WERI-Rb-1 (cell line): Measurements from ENCODE around the gene SNX6.
A peak's percentile ranks its signal among the peaks of the same experiment; 100 is the strongest.
"Not testable (repeated sequence)": the region's sequence is repeated elsewhere in the genome, so short reads cannot be mapped to it uniquely, and the experiment has no call there.

Experiments used
- DNase-seq: peaks from one replicate; pipeline ENCODE4 v3.0.0-alpha.2; 2020
- H3K27ac ChIP-seq: fragments of 250-450 bp; sonication (Bioruptor Pico); 2 replicates; pipeline ENCODE4 v1.5.1; 2020; ENCODE audit warnings: mild to moderate bottlenecking, moderate library complexity
- H3K27me3 ChIP-seq: fragments of 250-450 bp; sonication (Bioruptor Pico); 2 replicates; pipeline ENCODE4 v1.5.1; 2021; ENCODE audit warnings: mild to moderate bottlenecking, low read depth, moderate library complexity; ENCODE audit not compliant: insufficient read depth, severe bottlenecking
- H3K36me3 ChIP-seq: fragments of 250-450 bp; sonication (Bioruptor Pico); 2 replicates; pipeline ENCODE4 v1.5.1; 2020; ENCODE audit warnings: mild to moderate bottlenecking, moderate library complexity
- H3K4me3 ChIP-seq: 2 replicates; pipeline ENCODE4 v1.5.1; 2011; ENCODE audit warnings: low read depth, mild to moderate bottlenecking, control low read depth, low read length
- H3K9me3 ChIP-seq: fragments of 250-450 bp; sonication (Bioruptor Pico); 2 replicates; pipeline ENCODE4 v1.5.1; 2021; ENCODE audit warnings: mild to moderate bottlenecking, moderate library complexity; ENCODE audit not compliant: severe bottlenecking
- TF ChIP-seq, protein P1 (sequence below): IDR thresholded peaks from 2 replicates; pipeline ENCODE4 v1.5.1; 2011; ENCODE audit warnings: low read depth, mild to moderate bottlenecking, control low read depth, inconsistent platforms, low read length

Gene SNX6

DNA sequence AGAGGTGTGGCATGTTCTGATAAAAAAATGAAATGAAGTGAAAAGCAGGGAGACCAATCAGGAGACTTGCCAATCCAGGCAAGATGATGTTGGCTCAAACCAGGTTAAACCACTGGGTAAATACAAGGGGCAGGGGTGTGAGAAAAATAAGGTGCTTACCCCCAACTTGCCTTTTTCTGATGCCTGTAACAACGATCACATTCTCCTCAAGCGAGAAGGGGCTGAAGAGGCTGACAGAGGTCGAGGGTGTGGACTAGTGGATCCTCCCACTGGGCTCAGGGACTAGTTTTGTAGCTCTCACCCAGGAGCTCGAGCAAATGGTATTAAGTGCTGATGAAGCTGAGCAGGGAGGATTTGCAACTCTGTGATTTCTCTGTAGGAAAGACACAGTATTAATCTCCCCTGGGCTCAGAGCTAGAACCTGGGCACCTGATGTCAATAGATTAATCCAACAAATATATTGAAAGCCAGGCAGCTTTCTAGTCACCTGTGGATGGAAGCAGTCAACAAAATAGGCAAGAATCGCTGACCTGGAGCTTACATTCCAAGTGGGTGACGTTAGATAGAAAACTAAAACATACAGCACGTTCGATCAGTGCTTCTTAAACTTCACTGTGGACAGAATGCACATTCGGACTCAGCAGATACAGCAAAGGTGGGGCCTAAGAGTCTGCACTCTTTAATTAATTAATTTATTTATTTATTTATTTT lies 75.3 kb downstream of the SNX6 start:
- Histone ChIP-seq H3K9me3 (no peaks in the 10 kb centered on the region), H3K27me3 (no peaks in the 10 kb centered on the region), H3K27ac (peak overlapping the region; percentile 48), H3K4me3 (peak overlapping the region; percentile 46), H3K36me3 (no peaks in the 10 kb centered on the region)
- peak; percentile 39 for DNase-seq
- TF ChIP-seq, protein P1, sequence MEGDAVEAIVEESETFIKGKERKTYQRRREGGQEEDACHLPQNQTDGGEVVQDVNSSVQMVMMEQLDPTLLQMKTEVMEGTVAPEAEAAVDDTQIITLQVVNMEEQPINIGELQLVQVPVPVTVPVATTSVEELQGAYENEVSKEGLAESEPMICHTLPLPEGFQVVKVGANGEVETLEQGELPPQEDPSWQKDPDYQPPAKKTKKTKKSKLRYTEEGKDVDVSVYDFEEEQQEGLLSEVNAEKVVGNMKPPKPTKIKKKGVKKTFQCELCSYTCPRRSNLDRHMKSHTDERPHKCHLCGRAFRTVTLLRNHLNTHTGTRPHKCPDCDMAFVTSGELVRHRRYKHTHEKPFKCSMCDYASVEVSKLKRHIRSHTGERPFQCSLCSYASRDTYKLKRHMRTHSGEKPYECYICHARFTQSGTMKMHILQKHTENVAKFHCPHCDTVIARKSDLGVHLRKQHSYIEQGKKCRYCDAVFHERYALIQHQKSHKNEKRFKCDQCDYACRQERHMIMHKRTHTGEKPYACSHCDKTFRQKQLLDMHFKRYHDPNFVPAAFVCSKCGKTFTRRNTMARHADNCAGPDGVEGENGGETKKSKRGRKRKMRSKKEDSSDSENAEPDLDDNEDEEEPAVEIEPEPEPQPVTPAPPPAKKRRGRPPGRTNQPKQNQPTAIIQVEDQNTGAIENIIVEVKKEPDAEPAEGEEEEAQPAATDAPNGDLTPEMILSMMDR, result no peak

DNA sequence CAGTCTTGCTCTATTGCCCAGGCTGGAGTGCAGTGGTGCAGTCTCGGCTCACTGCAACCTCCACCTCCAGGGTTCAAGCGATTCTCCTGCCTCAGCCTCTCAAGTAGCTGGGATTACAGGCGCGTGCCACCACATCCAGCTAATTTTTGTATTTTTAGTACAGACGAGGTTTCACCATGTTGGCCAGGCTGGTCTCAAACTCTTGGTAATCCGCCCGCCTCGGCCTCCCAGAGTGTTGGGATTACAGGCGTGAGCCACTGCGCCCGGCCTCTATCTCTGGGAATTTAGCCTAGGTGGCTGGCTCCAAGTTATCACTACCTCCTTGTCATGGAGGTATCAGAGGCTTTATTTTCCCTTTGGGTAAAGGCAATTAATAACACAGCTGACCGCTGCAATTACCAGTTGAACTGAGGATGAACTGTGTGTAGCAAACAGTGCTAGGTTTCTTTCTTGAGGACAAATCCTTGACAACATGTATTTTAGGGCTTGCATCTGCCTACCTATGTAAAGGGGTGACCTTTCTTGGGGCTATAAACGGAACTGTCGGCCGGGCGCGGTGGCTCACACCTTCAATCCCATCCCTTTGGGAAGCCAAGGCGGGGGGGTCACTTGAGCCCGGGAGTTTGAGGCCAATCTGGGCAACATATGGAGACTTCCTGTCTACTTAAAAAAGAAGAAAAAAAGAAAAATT lies 80.5 kb downstream of the SNX6 start:
- H3K27ac ChIP-seq, H3K27me3 ChIP-seq, DNase-seq, H3K9me3 ChIP-seq, H3K4me3 ChIP-seq, H3K36me3 ChIP-seq: not testable (repeated sequence)

DNA sequence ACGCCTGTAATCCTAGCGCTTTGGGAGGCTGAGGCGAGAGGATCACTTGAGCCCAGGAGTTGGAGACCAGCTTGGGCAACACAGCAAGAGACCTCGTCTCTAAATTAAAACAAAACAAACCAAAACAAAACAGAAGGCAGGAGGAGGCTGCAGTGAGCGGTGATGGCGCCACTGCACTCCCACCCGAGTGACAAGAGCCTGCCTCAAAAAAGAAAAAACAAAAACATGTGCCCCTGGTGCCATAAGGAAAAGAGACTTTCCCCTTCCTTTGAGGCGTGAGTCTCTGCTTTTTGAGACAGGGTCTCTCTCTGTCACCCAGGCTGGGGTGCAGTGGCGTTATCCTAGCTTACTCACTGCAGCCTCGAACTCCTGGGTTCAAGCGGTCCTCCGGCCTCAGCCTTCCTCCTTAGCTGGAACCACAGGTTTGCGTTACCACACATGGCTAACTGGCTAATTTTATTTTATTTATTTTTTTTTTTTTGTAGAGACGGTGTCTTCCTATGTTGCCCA lies 81.4 kb downstream of the SNX6 start:
- DNase-seq, result no peak
- Histone ChIP-seq H3K9me3 (no peaks in the 10 kb centered on the region), H3K27ac (no peak overlapping the region), H3K4me3 (no peak overlapping the region), H3K36me3 (no peaks in the 10 kb centered on the region), H3K27me3 (no peaks in the 10 kb centered on the region)
- TF ChIP-seq, protein P1, result no peak

DNA sequence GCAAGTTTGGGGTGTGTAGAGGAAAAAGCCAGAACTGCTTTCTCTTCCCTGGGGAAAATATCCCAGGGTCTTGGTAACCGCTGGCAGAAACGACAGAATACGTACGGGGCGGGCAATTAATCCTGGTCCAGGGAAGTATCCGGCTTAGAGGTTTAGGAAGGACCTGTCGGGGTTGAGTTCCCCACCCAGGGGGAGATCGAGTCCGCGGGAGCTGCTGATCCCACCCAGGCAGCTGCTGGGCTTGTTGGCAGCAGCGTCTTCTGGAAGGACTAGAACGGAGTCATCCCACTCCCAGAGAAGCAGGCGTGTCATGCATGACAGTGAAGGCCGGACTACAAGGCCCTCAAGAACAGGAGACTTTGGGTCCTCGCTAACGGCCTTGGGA lies 82.8 kb downstream of the SNX6 start:
- not testable (repeated sequence) for H3K4me3 ChIP-seq, H3K27ac ChIP-seq, H3K9me3 ChIP-seq, H3K27me3 ChIP-seq, H3K36me3 ChIP-seq, DNase-seq

DNA sequence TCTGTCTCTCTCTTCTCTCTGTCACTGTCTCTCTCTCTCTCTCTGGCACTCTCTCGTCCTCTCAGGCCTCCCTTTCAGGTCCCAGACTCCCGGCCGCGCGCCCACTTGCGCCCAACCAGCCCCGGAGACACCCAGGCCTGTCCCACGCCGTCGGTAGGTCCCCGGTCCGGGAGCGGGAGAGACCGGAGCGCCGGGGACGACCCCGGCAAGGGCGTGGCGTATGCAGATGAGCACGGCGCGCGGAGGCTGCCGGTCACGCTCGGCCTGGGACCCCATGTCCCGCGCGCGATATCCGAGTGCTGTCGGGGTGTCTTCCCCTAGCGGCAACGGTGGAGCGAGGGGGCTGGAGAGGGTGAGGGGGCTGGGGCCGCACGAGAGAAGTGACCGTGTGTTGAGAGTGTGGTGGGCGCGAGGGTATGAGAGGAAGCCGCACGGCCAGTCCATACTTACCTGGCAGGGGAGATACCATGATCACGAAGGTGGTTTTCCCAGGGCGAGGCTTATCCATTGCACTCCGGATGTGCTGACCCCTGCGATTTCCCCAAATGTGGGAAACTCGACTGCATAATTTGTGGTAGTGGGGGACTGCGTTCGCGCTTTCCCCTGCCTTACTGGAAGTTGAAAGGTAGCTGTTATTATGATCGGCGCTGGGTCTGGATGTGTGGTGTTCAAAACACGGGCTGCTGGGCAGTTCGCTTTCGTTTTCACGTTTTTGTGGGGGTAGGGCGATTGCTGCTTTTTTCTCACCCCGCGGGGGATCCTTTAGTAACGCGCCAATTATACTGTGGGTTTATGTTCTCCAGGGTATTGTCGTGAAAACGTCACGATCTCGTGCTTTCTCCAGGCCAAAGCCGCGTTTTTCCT lies 83.4 kb downstream of the SNX6 start:
- not testable (repeated sequence) for H3K4me3 ChIP-seq, H3K9me3 ChIP-seq, H3K27ac ChIP-seq, H3K36me3 ChIP-seq, DNase-seq, H3K27me3 ChIP-seq

DNA sequence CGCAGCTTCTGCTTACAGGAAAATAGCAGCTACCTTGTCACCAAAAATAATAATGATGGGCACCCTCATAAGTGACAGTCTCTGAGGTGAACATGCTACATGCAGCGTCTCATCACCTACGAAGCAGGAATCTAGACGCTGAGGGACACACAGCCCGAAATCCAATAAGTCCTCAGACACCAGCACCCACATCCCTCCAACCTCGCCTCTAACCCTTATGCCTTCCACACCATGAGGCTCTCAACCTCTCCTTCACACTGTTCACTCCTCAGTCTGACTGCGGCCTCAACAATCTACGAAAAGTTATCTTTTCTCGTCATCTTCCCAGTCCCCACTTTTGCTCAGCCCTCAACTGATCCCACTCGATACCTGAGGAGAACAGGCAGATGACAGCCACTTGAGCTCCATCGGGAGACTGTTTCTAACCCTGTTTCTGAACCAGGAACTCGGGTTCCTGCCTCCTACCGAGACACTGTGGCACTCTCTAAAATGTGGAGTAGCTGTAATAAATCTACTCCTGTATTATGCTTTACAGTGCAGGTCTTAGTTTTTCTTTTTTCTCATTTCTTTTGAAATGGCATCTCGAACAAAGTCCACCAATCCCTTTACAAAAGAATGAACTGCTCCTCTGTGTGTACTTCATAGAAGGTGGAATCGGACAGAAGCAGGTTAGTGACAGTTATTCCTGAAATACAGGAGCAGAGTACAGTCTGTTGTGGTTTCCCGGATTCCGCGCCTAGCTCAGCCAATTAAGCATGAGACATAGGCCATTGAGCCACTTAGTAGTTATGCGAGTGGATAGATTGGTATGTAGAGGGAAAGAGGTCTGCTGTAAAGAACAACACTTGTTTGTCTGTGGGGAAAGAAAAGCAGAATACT lies 89.5 kb downstream of the SNX6 start:
- not testable (repeated sequence) for DNase-seq, H3K4me3 ChIP-seq, H3K9me3 ChIP-seq, H3K27me3 ChIP-seq
- Histone ChIP-seq H3K36me3 (peaks cover 13% of the 10 kb centered on the region), H3K27ac (peak overlapping the region; percentile 92)

DNA sequence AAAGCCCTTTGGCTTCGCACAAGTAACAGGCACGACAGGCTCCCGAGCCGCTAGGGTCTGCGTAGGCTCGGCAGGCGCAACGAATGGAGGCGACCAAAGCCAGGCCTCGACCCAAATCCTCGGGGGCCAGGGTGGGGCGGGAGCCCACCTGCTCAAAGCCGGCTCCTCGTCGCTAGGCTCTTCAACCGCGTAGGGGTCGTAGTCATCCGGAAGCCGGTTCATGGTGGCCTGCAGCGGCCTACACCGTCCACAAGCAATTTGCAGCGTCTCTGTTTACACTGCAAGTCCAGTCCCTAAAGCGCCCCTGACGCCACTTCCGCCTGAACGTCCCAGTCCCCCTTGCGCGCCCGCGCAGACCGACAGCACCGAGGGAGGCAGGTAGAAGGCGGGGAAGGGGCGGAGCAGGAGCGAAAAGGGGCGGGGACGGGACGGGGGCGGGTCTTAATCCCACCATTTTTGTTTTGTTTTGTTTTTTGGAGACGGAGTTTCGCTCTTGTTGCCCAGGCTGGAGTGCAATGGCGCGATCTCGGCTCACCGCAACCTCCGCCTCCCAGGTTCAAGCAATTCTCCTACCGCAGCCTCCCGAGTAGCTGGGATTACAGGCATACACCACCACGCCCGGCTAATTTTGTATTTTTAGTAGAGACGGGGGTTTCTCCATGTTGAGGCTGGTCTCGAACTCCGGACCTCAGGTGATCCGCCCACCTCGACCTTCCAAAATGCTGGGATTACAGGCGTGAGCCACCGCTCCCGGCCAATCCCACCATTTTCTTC lies 90.4 kb downstream of the SNX6 start, which contains the start of gene EAPP:
EAPP (minus strand) TSS at position 295 of the 774 bp plus-strand sequence; CDS start at position 222, 73 bp downstream.
- DNase-seq, result peak; percentile 97
- H3K27me3 ChIP-seq, result no peaks in the 10 kb centered on the region

More for the DNA sequence above, 90.4 kb downstream of the SNX6 start, which contains the start of gene EAPP:
- no peaks in the 10 kb centered on the region for H3K9me3 ChIP-seq
- H3K27ac ChIP-seq, result peak within 1 kb of the TSS; percentile 92
- H3K36me3 ChIP-seq, result peaks cover 13% of the 10 kb centered on the region
- TF ChIP-seq, protein P1, result no peak
- H3K4me3 ChIP-seq, result peak within 1 kb of the TSS; percentile 96
